Central memory CD8-positive, alpha-beta T cell (primary cell): ENCODE data around the gene ZEB1.
"Not testable (repeated sequence)": the region's sequence is repeated elsewhere in the genome, so short reads cannot be mapped to it uniquely, and the experiment has no call there.

Experiments used
- ATAC-seq: fragments of 150-1000 bp; cut with Tn5 transposase; replicated peaks from 2 replicates; pipeline ENCODE4 v1.10.0; 2022; ENCODE audit warnings: mild to moderate bottlenecking, moderate FRiP score, moderate number of reproducible peaks; ENCODE audit not compliant: poor library complexity, severe bottlenecking; ENCODE audit errors: extremely low read depth
- DNase-seq, 2 donors: peaks; one replicate each; pipeline ENCODE4 v3.0.0; 2021; ENCODE audit warnings: low spot score in 2 of 2
- H3K27ac Mint-ChIP-seq: one replicate; pipeline ENCODE4 v1.8.0; 2022; ENCODE audit warnings: low read depth, mild to moderate bottlenecking, moderate library complexity, mixed read lengths
- H3K27me3 Mint-ChIP-seq: one replicate; pipeline ENCODE4 v1.8.0; 2022; ENCODE audit warnings: mixed read lengths
- H3K36me3 Mint-ChIP-seq: one replicate; pipeline ENCODE4 v1.8.0; 2022; ENCODE audit warnings: mild to moderate bottlenecking, moderate library complexity, mixed read lengths; ENCODE audit not compliant: insufficient read depth
- H3K4me1 Mint-ChIP-seq: one replicate; pipeline ENCODE4 v1.8.0; 2022; ENCODE audit warnings: mixed read lengths
- H3K4me3 Mint-ChIP-seq: one replicate; pipeline ENCODE4 v1.8.0; 2022; ENCODE audit warnings: mild to moderate bottlenecking, moderate library complexity, mixed read lengths
- H3K9me3 Mint-ChIP-seq: one replicate; pipeline ENCODE4 v1.8.0; 2022; ENCODE audit warnings: mixed read lengths

Gene ZEB1

DNA sequence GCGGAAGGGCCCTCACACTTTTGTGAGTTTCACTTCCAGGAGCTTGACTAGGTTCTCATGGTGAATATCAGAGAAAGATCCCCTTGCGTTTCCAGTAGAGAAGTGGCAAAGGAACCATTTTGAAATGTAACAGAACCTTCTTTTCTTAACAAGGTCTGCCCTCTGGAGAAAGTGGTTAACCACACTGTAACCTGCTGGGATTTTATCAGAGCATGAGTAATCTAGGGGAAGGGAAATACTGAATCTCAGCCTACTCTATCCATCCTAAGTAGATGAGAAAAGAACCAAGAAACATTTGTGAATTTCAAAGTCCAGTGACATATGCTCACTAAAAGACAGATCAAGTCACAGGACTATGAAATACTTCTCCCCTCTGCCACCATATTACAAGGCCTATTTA is 235.5 kb downstream of the ZEB1 start:
- no peak for DNase-seq

GRCh38 chr10:31557854-31558253 is 238.8 kb downstream of the ZEB1 start:
- no peaks in the 10 kb centered on the region for H3K36me3 Mint-ChIP-seq

More for the DNA sequence above, 235.5 kb downstream of the ZEB1 start:
- peaks cover 15% of the 10 kb centered on the region for H3K9me3 Mint-ChIP-seq
- H3K27ac Mint-ChIP-seq = no peak overlapping the region
- no peaks in the 10 kb centered on the region for H3K4me1 Mint-ChIP-seq
- no peak overlapping the region for H3K4me3 Mint-ChIP-seq
- peaks cover 30% of the 10 kb centered on the region for H3K27me3 Mint-ChIP-seq
- ATAC-seq = no peak
- H3K36me3 Mint-ChIP-seq = no peaks in the 10 kb centered on the region

DNA sequence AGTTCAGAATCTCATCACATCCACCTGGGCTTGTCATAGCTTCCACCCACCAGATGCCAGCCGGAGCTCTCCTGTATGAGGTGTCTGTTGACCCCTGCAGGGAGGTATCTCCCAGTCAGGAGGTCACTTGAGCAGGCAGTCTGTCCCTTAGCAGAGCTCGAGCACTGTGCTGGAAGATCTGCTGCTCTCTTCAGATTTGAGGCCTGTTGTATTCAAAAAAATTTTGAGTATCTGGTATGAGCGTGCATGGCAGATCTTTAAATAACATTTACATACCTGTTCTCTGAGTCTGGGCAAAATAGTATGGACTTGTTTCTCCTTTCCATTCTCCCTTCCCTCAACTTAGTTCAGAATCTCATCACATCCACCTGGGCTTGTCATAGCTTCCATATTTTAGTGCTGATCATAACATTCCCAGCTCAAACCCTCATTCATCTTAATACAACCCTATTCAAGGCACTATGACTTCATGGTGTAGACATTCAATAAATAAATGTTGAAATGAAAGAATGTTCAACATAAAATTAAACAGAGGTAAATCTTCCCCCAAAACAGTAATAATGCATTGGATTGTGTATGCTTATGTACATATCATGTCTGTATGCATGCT is 249.3 kb downstream of the ZEB1 start:
- not testable (repeated sequence) for H3K4me3 Mint-ChIP-seq, ATAC-seq, H3K36me3 Mint-ChIP-seq, H3K4me1 Mint-ChIP-seq, H3K27ac Mint-ChIP-seq, DNase-seq
- Mint-ChIP-seq H3K27me3 (peaks cover 76% of the 10 kb centered on the region), H3K9me3 (peaks cover 13% of the 10 kb centered on the region)

More at GRCh38 chr10:31557854-31558253, 238.8 kb downstream of the ZEB1 start:
- Mint-ChIP-seq H3K27me3 (peaks cover 42% of the 10 kb centered on the region), H3K4me3 (no peak overlapping the region), H3K9me3 (peaks cover 17% of the 10 kb centered on the region), H3K4me1 (no peaks in the 10 kb centered on the region), H3K27ac (no peak overlapping the region)
- ATAC-seq = no peak
- no peak for DNase-seq

- H3K36me3 Mint-ChIP-seq = no peaks in the 10 kb centered on the region
- no peaks in the 10 kb centered on the region for H3K9me3 Mint-ChIP-seq
- DNase-seq (no peak), ATAC-seq (no peak)
- no peak overlapping the region for H3K27ac Mint-ChIP-seq
- H3K27me3 Mint-ChIP-seq = peaks cover 21% of the 10 kb centered on the region
- no peak overlapping the region for H3K4me3 Mint-ChIP-seq
- no peaks in the 10 kb centered on the region for H3K4me1 Mint-ChIP-seq
Measured at GRCh38 chr10:31574577-31574976, 255.6 kb downstream of the ZEB1 start.

GRCh38 chr10:31578181-31578852 is 259.3 kb downstream of the ZEB1 start:
- no peak overlapping the region for H3K27ac Mint-ChIP-seq
- no peaks in the 10 kb centered on the region for H3K36me3 Mint-ChIP-seq
- no peak for ATAC-seq
- H3K4me3 Mint-ChIP-seq = no peak overlapping the region
- peaks cover 13% of the 10 kb centered on the region for H3K27me3 Mint-ChIP-seq
- DNase-seq = no peak
- H3K9me3 Mint-ChIP-seq = no peaks in the 10 kb centered on the region
- no peaks in the 10 kb centered on the region for H3K4me1 Mint-ChIP-seq

DNA sequence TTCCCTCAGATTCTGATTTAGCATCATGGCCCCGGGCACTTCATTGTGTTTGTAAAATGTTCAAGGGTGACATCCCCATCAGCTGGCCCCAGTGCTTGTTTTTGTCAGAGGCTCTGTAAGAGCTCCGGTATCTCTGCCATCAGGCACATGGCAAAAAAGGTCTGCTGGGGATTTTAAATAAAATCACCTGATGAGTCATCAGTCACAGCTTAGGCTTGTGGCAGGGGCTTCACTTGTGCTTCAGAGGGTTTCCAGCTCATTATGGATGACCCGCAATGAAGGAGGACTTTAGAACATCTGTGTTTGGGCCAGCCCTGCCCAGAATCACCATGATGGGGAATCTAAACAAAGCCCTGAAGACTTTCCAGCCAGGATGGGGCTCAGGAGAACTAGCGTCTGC is 259.9 kb downstream of the ZEB1 start:
- ATAC-seq (no peak), DNase-seq (no peak)
- Mint-ChIP-seq H3K4me3 (no peak overlapping the region), H3K4me1 (no peaks in the 10 kb centered on the region), H3K27ac (no peak overlapping the region), H3K9me3 (no peaks in the 10 kb centered on the region), H3K27me3 (peaks cover 20% of the 10 kb centered on the region), H3K36me3 (no peaks in the 10 kb centered on the region)
